Measurements from ENCODE around the gene SPINK2.

GRCh38 chr4:56767567-56767966, 53.9 kb downstream of the SPINK2 start:
- TF ChIP-seq EP300 (IDR thresholded peaks at IDR 0.05; ENCODE audit: borderline replicate concordance) (no peak), TAF1 (IDR thresholded peaks at IDR 0.05; ENCODE audit: low read depth) (no peak), YY1 (IDR thresholded peaks at IDR 0.05; ENCODE audit: low read depth) (no peak), CEBPB (IDR thresholded peaks at IDR 0.05) (no peak), REST (IDR thresholded peaks at IDR 0.05; ENCODE audit: low read depth) (no peak), TCF12 (IDR thresholded peaks at IDR 0.05; ENCODE audit: low read depth) (no peak), MAX (IDR thresholded peaks at IDR 0.05) (no peak), TEAD4 (IDR thresholded peaks at IDR 0.05) (no peak), CREB1 (IDR thresholded peaks at IDR 0.05; ENCODE audit: low read depth) (no peak), RAD21 (IDR thresholded peaks at IDR 0.05; ENCODE audit: low read depth) (no peak)
